Common myeloid progenitor, CD34-positive (primary cell): ENCODE results near the gene DZANK1.
A peak's percentile ranks its signal among the peaks of the same experiment; 100 is the strongest.

Experiments used
- CTCF ChIA-PET: fragments of 350-600 bp; sonication (Branson Sonifier 250); formaldehyde crosslinking; loops from one replicate; lab custom pipeline; 2021; ENCODE audit warnings: antibody characterized with exemption; lab: Charles Lee
- POLR2A ChIA-PET: fragments of 350-600 bp; sonication (Branson Sonifier 250); formaldehyde crosslinking; loops from one replicate; lab custom pipeline; 2021; ENCODE audit warnings: antibody characterized with exemption; lab: Charles Lee
- DNase-seq, 3 donors: peaks; one replicate each; pipeline versions ENCODE4 v3.0.0 to v3.0.0-alpha.2; 2013
- H3K27ac ChIP-seq, 2 experiments: 1 replicate in 1 of 2; 2 replicates in 1 of 2; pipeline ENCODE4 v1.7.0; 2013; ENCODE audit warnings: inconsistent platforms in 2 of 2, low read length in 2 of 2, mild to moderate bottlenecking in 2 of 2, low read depth in 1 of 2, moderate library complexity in 1 of 2; ENCODE audit not compliant: severe bottlenecking in 2 of 2, insufficient read depth in 1 of 2, poor library complexity in 1 of 2
- H3K27me3 ChIP-seq, 5 experiments: replicated peaks in 2 of 5; 1 replicate in 3 of 5; 2 replicates in 2 of 5; pipeline versions ENCODE4 v1.6.1 to v1.7.0; 2013; ENCODE audit warnings: low read length in 4 of 5, mild to moderate bottlenecking in 2 of 5, moderate library complexity in 2 of 5, inconsistent platforms in 1 of 5; ENCODE audit not compliant: insufficient read depth in 5 of 5, control insufficient read depth in 4 of 5
- H3K36me3 ChIP-seq, 4 experiments: 1 replicate in 2 of 4; 2 replicates in 2 of 4; pipeline versions ENCODE4 v1.6.1 to v1.7.0; 2013; ENCODE audit warnings: low read length in 3 of 4, control low read depth in 1 of 4, mild to moderate bottlenecking in 1 of 4; ENCODE audit not compliant: control insufficient read depth in 4 of 4, insufficient read depth in 4 of 4
- H3K4me1 ChIP-seq, 4 experiments: 1 replicate in 3 of 4; 2 replicates in 1 of 4; pipeline versions ENCODE4 v1.6.1 to v1.7.1; 2013; ENCODE audit warnings: low read length in 3 of 4, mild to moderate bottlenecking in 3 of 4, control low read depth in 1 of 4, inconsistent platforms in 1 of 4, moderate library complexity in 1 of 4; ENCODE audit not compliant: control insufficient read depth in 4 of 4, insufficient read depth in 4 of 4; ENCODE audit errors: control extremely low read depth in 1 of 4
- H3K4me3 ChIP-seq, 7 experiments: 1 replicate in 4 of 7; 2 replicates in 3 of 7; pipeline versions ENCODE4 v1.5.1 to v1.7.0; 2013; ENCODE audit warnings: mild to moderate bottlenecking in 7 of 7, low read length in 6 of 7, moderate library complexity in 6 of 7, inconsistent platforms in 2 of 7, low read depth in 2 of 7, control low read depth in 1 of 7; ENCODE audit not compliant: insufficient read depth in 4 of 7, control insufficient read depth in 1 of 7; ENCODE audit errors: extremely low read depth in 1 of 7
- H3K9me3 ChIP-seq, 5 experiments: 1 replicate in 4 of 5; 2 replicates in 1 of 5; pipeline versions ENCODE4 v1.6.1 to v1.7.1; 2013; ENCODE audit warnings: low read length in 4 of 5, mild to moderate bottlenecking in 2 of 5, inconsistent platforms in 1 of 5, low read depth in 1 of 5, moderate library complexity in 1 of 5; ENCODE audit not compliant: control insufficient read depth in 4 of 5, insufficient read depth in 2 of 5; ENCODE audit errors: control extremely low read depth in 1 of 5
- WGBS: methylation state at CpG from one replicate; pipeline ENCODE4 v1.1.5; 2013; ENCODE audit not compliant: insufficient coverage; 5-methylcytosine and 5-hydroxymethylcytosine counted together

Gene DZANK1

GRCh38 chr20:18488301-18488700 lies 21.5 kb upstream of the DZANK1 start:
- POLR2A ChIA-PET: no interaction called here
- CTCF ChIA-PET: interaction anchor here (1.5 kb wide), 1 partner anchor 21 kb away, joined by 4 read pairs; the partner anchor contains the start of genes DZANK1 and POLR3F

GRCh38 chr20:18481596-18481995 lies 14.8 kb upstream of the DZANK1 start:
- POLR2A ChIA-PET: no interaction called here
- H3K36me3 ChIP-seq: peaks cover 9 to 62% (median 28%) of the 10 kb centered on the region in 4 experiments
- WGBS: 98% methylated on average over 4 of the region's 4 CpGs
- no peak overlapping the region for H3K4me3 ChIP-seq
- no peak for DNase-seq
- H3K27me3 ChIP-seq: no peaks in the 10 kb centered on the region
- no peaks in the 10 kb centered on the region for H3K4me1 ChIP-seq
- no peak overlapping the region for H3K27ac ChIP-seq
- no peaks in the 10 kb centered on the region for H3K9me3 ChIP-seq
- CTCF ChIA-PET: no interaction called here

More at GRCh38 chr20:18488301-18488700, 21.5 kb upstream of the DZANK1 start:
- no peaks in the 10 kb centered on the region for H3K9me3 ChIP-seq
- WGBS: 94% methylated on average over 2 of the region's 3 CpGs
- H3K4me1 ChIP-seq: no peaks in the 10 kb centered on the region
- no peak for DNase-seq
- no peak overlapping the region for H3K27ac ChIP-seq
- no peaks in the 10 kb centered on the region for H3K27me3 ChIP-seq
- no peak overlapping the region for H3K4me3 ChIP-seq
- peaks cover 16 to 61% (median 24%) of the 10 kb centered on the region in 4 experiments for H3K36me3 ChIP-seq

GRCh38 chr20:18477821-18478220 lies 11.0 kb upstream of the DZANK1 start:
- Histone ChIP-seq H3K4me3 (no peak overlapping the region), H3K9me3 (no peaks in the 10 kb centered on the region), H3K36me3 (peaks cover 16 to 68% (median 37%) of the 10 kb centered on the region in 4 experiments), H3K27me3 (no peaks in the 10 kb centered on the region), H3K4me1 (no peaks in the 10 kb centered on the region), H3K27ac (no peak overlapping the region)
- ChIA-PET CTCF (interaction anchor here (1.0 kb wide), 1 partner anchor 19 kb away, joined by 3 read pairs; the partner anchor contains the start of gene RBBP9), POLR2A (no interaction called here)
- no peak for DNase-seq
- 100% methylated on average over 1 of the region's 1 CpG for WGBS

DNA sequence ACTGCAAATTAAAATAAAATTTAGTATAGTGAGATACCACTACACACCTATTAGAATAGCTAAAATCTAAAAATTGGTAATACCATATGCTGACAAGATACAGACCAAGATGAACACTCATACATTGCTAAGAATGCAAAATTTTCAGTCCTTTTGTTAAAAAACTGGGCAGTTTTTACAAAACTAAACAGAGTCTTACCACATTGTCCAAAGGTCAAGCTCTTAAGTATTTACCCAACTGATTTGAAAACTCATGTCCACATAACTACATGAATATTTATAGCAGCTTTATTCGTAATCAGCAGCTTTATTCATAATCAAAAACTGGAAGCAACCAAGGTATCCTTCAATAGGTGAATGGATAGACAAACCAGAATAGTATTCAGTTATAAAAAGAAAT lies 10.4 kb upstream of the DZANK1 start:
- ChIA-PET POLR2A (no interaction called here), CTCF (interaction anchor here (0.5 kb wide), 1 partner anchor 9 kb away, joined by 3 read pairs; no protein-coding TSS in a partner anchor)
- no peak overlapping the region for H3K4me3 ChIP-seq
- H3K27ac ChIP-seq: no peak overlapping the region
- no peaks in the 10 kb centered on the region for H3K9me3 ChIP-seq
- no peaks in the 10 kb centered on the region for H3K4me1 ChIP-seq
- no CpG with 5 or more reads among the region's 1 CpG for WGBS
- H3K36me3 ChIP-seq: peaks cover 11 to 64% (median 34%) of the 10 kb centered on the region in 4 experiments
- no peaks in the 10 kb centered on the region for H3K27me3 ChIP-seq
- no peak for DNase-seq

DNA sequence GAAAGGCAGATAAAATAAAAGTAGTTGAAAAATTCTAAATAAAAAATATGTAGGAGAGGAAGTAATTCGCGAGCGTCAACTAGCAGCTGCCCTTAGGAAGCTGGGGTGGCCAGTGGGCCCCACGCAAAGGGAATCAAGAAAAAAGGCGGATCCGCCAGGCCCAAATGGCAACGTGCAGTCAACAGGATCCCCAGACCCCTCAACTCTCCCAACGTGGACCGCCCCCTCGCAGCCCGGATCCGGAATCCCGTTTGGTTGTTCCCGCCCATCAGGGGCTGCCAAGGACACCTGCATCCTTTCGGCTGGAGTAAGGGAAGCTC lies 296 bp downstream of the DZANK1 start:
- 0% methylated on average over 15 of the region's 15 CpGs for WGBS
- CTCF ChIA-PET: interaction anchor here (0.6 to 1.7 kb wide), 5 partner anchors 21 to 52 kb away, joined by 3 to 5 read pairs (median 4); partner anchors contain the start of gene RBBP9
- peaks cover 5 to 20% (median 12%) of the 10 kb centered on the region in 4 experiments for H3K36me3 ChIP-seq
- no peaks in the 10 kb centered on the region for H3K27me3 ChIP-seq
- H3K27ac ChIP-seq: no peak overlapping the region
- H3K4me3 ChIP-seq: peak overlapping the region; percentile 73 to 99 (median 96)
- peaks cover 4 to 25% (median 12%) of the 10 kb centered on the region in 4 experiments for H3K4me1 ChIP-seq
- DNase-seq: no peak
- no peaks in the 10 kb centered on the region for H3K9me3 ChIP-seq
- POLR2A ChIA-PET: interaction anchor here (0.6 to 1.5 kb wide), 6 partner anchors 31 to 892 kb away, joined by 3 to 5 read pairs (median 4); partner anchors contain the start of genes RBBP9, SEC23B, SMIM26 and ZNF133

GRCh38 chr20:18465536-18466200 lies 1.2 kb downstream of the DZANK1 start:
- WGBS: 62% methylated on average over 4 of the region's 6 CpGs
- Histone ChIP-seq H3K9me3 (no peaks in the 10 kb centered on the region), H3K36me3 (peaks cover 2 to 15% (median 6%) of the 10 kb centered on the region in 4 experiments), H3K4me1 (peaks cover 4 to 25% (median 12%) of the 10 kb centered on the region in 4 experiments), H3K4me3 (peak overlapping the region in 1 of 7 experiments; percentile 86), H3K27me3 (no peaks in the 10 kb centered on the region), H3K27ac (no peak overlapping the region)
- peak in 2 of 3 donors; percentile 3 to 8 for DNase-seq
- CTCF ChIA-PET: interaction anchor here (1.0 kb wide), 1 partner anchor 31 kb away, joined by 4 read pairs; the partner anchor contains the start of gene RBBP9
- POLR2A ChIA-PET: interaction anchor here (0.6 to 0.7 kb wide), 2 partner anchors 72 to 580 kb away, joined by 3 to 4 read pairs; no protein-coding TSS in a partner anchor

GRCh38 chr20:18456600-18456999 lies 10.2 kb downstream of the DZANK1 start:
- CTCF ChIA-PET: no interaction called here
- no peaks in the 10 kb centered on the region for H3K27me3 ChIP-seq
- H3K27ac ChIP-seq: no peak overlapping the region
- DNase-seq: no peak
- peaks cover 0 to 10% (median 0%) of the 10 kb centered on the region in 5 experiments for H3K9me3 ChIP-seq
- H3K36me3 ChIP-seq: no peaks in the 10 kb centered on the region
- H3K4me1 ChIP-seq: no peaks in the 10 kb centered on the region
- WGBS: 90% methylated on average over 1 of the region's 3 CpGs
- no peak overlapping the region for H3K4me3 ChIP-seq
- POLR2A ChIA-PET: no interaction called here
